Endometrial microvascular endothelial cells (primary cell): ENCODE measurements around the gene TBCEL. TPM values are rescaled to one million over a fixed set of nuclear protein-coding genes. Genes with fewer than 3 reads are reported as not detected.

ENCODE experiments used
- in situ Hi-C: cut with HindIII; loops from 2 replicates; pipeline ENCODE4 v1.10.0; 2017; ENCODE audit warnings: low sequenced_read_pairs, low pct_unique_long_range_greater_than_20kb; ENCODE audit errors: inconsistent ontology term
- total RNA-seq: library from RNA; depleted of rRNA; stranded (reverse); fragments of >200 nt; gene quantifications from one replicate; pipeline ENCODE4 v1.2.3, GENCODE V29; 2015; ENCODE audit errors: inconsistent ontology term

Gene TBCEL
- total RNA-seq, 1 donor from 2014 or later: 20.3 TPM

GRCh38 chr11:121122328-121122727 lies 98.4 kb downstream of the TBCEL start:
- in situ Hi-C loops: no loop called here

- in situ Hi-C loops: no loop called here
Measured at GRCh38 chr11:121123496-121124069, 99.7 kb downstream of the TBCEL start.

- in situ Hi-C loops: no loop called here
Measured at GRCh38 chr11:121127809-121128208, 103.9 kb downstream of the TBCEL start.

- in situ Hi-C loops: no loop called here
Measured at GRCh38 chr11:121129362-121130340, 105.7 kb downstream of the TBCEL start.

- in situ Hi-C loops: no loop called here
Measured at GRCh38 chr11:121131656-121132055, 107.8 kb downstream of the TBCEL start.

- in situ Hi-C loops: no loop called here
Measured at GRCh38 chr11:121132211-121132976, 108.5 kb downstream of the TBCEL start.

- in situ Hi-C loops: no loop called here
Measured at GRCh38 chr11:121134741-121135312, 110.9 kb downstream of the TBCEL start.

- in situ Hi-C loops: no loop called here
Measured at GRCh38 chr11:121137005-121137404, 113.1 kb downstream of the TBCEL start.

GRCh38 chr11:121138259-121138658 lies 114.4 kb downstream of the TBCEL start:
- in situ Hi-C loops: no loop called here

GRCh38 chr11:121140369-121140768 lies 116.5 kb downstream of the TBCEL start:
- in situ Hi-C loops: no loop called here

Other genes with a start within 250 kb of the TBCEL start
- gene TECTA, start 77.1 kb downstream of the TBCEL start, total RNA-seq: 0.09 TPM